ENCODE data around the gene EIPR1. TPM values are rescaled to one million over a fixed set of nuclear protein-coding genes. Genes with fewer than 3 reads are reported as not detected.

Gene EIPR1
- total RNA-seq, 4 donors from 2014 or later, result 13.8 to 19.0 (median 15.3) TPM

DNA sequence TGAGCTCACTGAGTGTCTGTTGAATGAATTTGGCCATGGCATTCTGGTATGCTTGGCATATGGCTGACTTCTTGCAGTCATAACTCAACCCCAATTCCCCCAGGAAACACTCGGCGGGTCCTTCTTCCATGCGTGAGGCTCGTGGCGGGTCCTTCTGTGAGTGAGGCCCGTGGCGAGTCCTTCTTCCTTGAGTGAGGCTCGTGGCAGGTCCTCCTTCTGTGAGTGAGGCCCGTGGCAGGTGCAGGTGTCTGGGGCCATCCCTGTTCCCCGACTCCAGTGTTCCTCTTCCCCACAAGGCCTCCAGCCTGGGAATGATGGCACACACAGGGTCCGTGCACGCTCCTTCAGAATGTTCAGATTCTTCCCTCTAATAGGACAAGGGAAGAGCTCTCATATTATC, 169.0 kb downstream of the EIPR1 start:
- Histone ChIP-seq H3K9me3 (no peaks in the 10 kb centered on the region), H3K4me3 (no peak overlapping the region), H3K36me3 (peaks cover 0 to 45% (median 15%) of the 10 kb centered on the region in 4 donors), H3K4me1 (no peaks in the 10 kb centered on the region), H3K27ac (replicated peaks in 1 of 4) (no peak overlapping the region), H3K27me3 (no peaks in the 10 kb centered on the region)
- TF ChIP-seq, protein P1, sequence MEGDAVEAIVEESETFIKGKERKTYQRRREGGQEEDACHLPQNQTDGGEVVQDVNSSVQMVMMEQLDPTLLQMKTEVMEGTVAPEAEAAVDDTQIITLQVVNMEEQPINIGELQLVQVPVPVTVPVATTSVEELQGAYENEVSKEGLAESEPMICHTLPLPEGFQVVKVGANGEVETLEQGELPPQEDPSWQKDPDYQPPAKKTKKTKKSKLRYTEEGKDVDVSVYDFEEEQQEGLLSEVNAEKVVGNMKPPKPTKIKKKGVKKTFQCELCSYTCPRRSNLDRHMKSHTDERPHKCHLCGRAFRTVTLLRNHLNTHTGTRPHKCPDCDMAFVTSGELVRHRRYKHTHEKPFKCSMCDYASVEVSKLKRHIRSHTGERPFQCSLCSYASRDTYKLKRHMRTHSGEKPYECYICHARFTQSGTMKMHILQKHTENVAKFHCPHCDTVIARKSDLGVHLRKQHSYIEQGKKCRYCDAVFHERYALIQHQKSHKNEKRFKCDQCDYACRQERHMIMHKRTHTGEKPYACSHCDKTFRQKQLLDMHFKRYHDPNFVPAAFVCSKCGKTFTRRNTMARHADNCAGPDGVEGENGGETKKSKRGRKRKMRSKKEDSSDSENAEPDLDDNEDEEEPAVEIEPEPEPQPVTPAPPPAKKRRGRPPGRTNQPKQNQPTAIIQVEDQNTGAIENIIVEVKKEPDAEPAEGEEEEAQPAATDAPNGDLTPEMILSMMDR (IDR thresholded peaks at IDR 0.05), result no peak
- TF ChIP-seq POLR2AphosphoS5 (IDR thresholded peaks at IDR 0.05) (no peak), POLR2A (IDR thresholded peaks at IDR 0.05; ENCODE audit: low read depth) (no peak), EP300 (IDR thresholded peaks at IDR 0.05) (no peak)
- DNase-seq (ENCODE audit: extremely low spot score), result no peak
- WGBS, result 93% methylated on average over 12 of the region's 12 CpGs
- intact Hi-C loops (cut with DNase I), result no loop called here

GRCh38 chr2:3208179-3208578, 169.4 kb downstream of the EIPR1 start:
- TF ChIP-seq POLR2A (IDR thresholded peaks at IDR 0.05; ENCODE audit: low read depth) (no peak), POLR2AphosphoS5 (IDR thresholded peaks at IDR 0.05) (no peak), EP300 (IDR thresholded peaks at IDR 0.05) (no peak)
- TF ChIP-seq, protein P1 (IDR thresholded peaks at IDR 0.05), result no peak
- no peak overlapping the region for H3K27ac ChIP-seq (replicated peaks in 1 of 4)
- H3K4me3 ChIP-seq, result no peak overlapping the region
- H3K27me3 ChIP-seq, result no peaks in the 10 kb centered on the region
- peaks cover 0 to 45% (median 15%) of the 10 kb centered on the region in 4 donors for H3K36me3 ChIP-seq
- H3K4me1 ChIP-seq, result no peaks in the 10 kb centered on the region
- 94% methylated on average over 5 of the region's 5 CpGs for WGBS
- intact Hi-C loops (cut with DNase I), result no loop called here
- no peak for DNase-seq (ENCODE audit: extremely low spot score)
- H3K9me3 ChIP-seq, result no peaks in the 10 kb centered on the region

GRCh38 chr2:3207091-3207491, 170.5 kb downstream of the EIPR1 start:
- intact Hi-C loops (cut with DNase I), result no loop called here
- TF ChIP-seq, protein P1 (IDR thresholded peaks at IDR 0.05), result no peak
- TF ChIP-seq POLR2AphosphoS5 (IDR thresholded peaks at IDR 0.05) (no peak), EP300 (IDR thresholded peaks at IDR 0.05) (no peak), POLR2A (IDR thresholded peaks at IDR 0.05; ENCODE audit: low read depth) (no peak)
- 92% methylated on average over 10 of the region's 10 CpGs for WGBS

DNA sequence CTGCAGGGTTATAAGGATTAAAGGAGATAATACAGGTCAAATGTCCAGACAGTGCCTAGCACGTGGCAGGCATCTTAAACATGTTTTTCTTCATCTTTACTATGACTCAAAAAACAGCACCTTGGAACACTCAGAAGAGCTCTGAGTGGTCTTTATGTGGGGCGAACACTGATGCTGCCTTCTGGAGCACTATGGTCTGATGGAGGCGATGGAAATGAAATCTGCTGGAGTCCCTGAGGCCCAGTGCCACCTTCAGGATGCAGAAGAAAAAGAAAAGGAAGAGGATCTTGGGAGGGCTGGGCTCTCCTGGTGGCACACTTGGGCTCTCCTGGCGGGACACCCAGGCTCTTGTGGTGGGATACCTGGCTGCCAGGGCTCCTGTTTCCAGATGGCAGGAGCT, 171.8 kb downstream of the EIPR1 start:
- WGBS, result 99% methylated on average over 4 of the region's 4 CpGs
- TF ChIP-seq, protein P1 (IDR thresholded peaks at IDR 0.05), result no peak
- no peak for TF ChIP-seq POLR2A (IDR thresholded peaks at IDR 0.05; ENCODE audit: low read depth)
- TF ChIP-seq POLR2AphosphoS5 (IDR thresholded peaks at IDR 0.05), result no peak
- no peak for TF ChIP-seq EP300 (IDR thresholded peaks at IDR 0.05)
- intact Hi-C loops (cut with DNase I), result no loop called here

More at GRCh38 chr2:3207091-3207491, 170.5 kb downstream of the EIPR1 start:
- Histone ChIP-seq H3K27ac (replicated peaks in 1 of 4) (no peak overlapping the region), H3K4me1 (no peaks in the 10 kb centered on the region), H3K36me3 (peaks cover 0 to 37% (median 14%) of the 10 kb centered on the region in 4 donors), H3K9me3 (no peaks in the 10 kb centered on the region), H3K27me3 (no peaks in the 10 kb centered on the region), H3K4me3 (no peak overlapping the region)
- DNase-seq (ENCODE audit: extremely low spot score), result no peak

More for the DNA sequence above, 171.8 kb downstream of the EIPR1 start:
- no peak overlapping the region for H3K4me3 ChIP-seq
- no peak overlapping the region for H3K27ac ChIP-seq (replicated peaks in 1 of 4)
- H3K27me3 ChIP-seq, result no peaks in the 10 kb centered on the region
- no peak for DNase-seq (ENCODE audit: extremely low spot score)
- H3K36me3 ChIP-seq, result peaks cover 0 to 29% (median 10%) of the 10 kb centered on the region in 4 donors
- H3K9me3 ChIP-seq, result no peaks in the 10 kb centered on the region
- no peaks in the 10 kb centered on the region for H3K4me1 ChIP-seq

Measured in esophagus muscularis mucosa (tissue), 4 donors.